ENCODE results near the gene DENND6A. TPM values are rescaled to one million over a fixed set of nuclear protein-coding genes. Genes with fewer than 3 reads are reported as not detected.

The DENND6A gene
- total RNA-seq, 4 donors from 2014 or later, result 36.9 to 52.0 (median 43.8) TPM

GRCh38 chr3:57688291-57688690 lies 4.6 kb downstream of the DENND6A start:
- Histone ChIP-seq H3K9me3 (no peaks in the 10 kb centered on the region), H3K27ac (no peak overlapping the region), H3K27me3 (no peaks in the 10 kb centered on the region), H3K4me1 (peaks cover 30 to 31% of the 10 kb centered on the region in 2 donors), H3K4me3 (replicated peaks in 1 of 3) (no peak overlapping the region), H3K36me3 (no peaks in the 10 kb centered on the region)
- WGBS, 2 donors, result 90 to 93% methylated on average over 3 of the region's 3 CpGs
- no peak for TF ChIP-seq POLR2A (IDR thresholded peaks at IDR 0.05)
- TF ChIP-seq CTCF (IDR thresholded peaks at IDR 0.05), result no peak
- no peak for DNase-seq
- intact Hi-C loops (cut with DNase I), result no loop called here

DNA sequence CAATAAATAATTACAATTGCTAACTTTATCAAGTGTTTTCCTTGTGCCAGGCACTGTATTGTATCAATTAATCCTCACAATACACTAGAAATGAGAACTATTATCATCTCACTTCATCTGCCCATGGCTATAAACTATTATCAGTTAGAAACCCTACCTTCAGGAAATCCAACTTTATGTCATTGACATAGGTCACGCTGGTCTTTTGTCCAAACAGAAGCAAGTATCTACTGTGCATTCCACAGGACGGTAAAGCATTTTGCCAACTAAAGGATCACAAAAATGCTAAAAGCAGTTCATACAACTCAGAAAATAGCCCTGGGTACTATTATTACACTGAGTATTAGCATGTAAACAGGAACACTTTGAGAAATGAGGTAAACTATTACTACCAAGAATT lies 9.6 kb downstream of the DENND6A start:
- Histone ChIP-seq H3K4me3 (replicated peaks in 1 of 3) (no peak overlapping the region), H3K27me3 (no peaks in the 10 kb centered on the region), H3K36me3 (no peaks in the 10 kb centered on the region), H3K9me3 (no peaks in the 10 kb centered on the region), H3K4me1 (peaks cover 16 to 19% of the 10 kb centered on the region in 2 donors), H3K27ac (no peak overlapping the region)
- no peak for DNase-seq
- TF ChIP-seq CTCF (IDR thresholded peaks at IDR 0.05), result no peak
- no peak for TF ChIP-seq POLR2A (IDR thresholded peaks at IDR 0.05)
- intact Hi-C loops (cut with DNase I), result no loop called here
- WGBS, 2 donors, result 79 to 86% methylated on average over 2 of the region's 2 CpGs

- no peak for DNase-seq
- peaks cover 13 to 20% of the 10 kb centered on the region in 2 donors for H3K4me1 ChIP-seq
- H3K27me3 ChIP-seq, result no peaks in the 10 kb centered on the region
- TF ChIP-seq POLR2A (IDR thresholded peaks at IDR 0.05) (no peak), CTCF (IDR thresholded peaks at IDR 0.05) (peak in 1 of 6 experiments; percentile 7)
- no peak overlapping the region for H3K27ac ChIP-seq
- 47 to 99% methylated on average over 1 of the region's 1 CpG for WGBS, 2 donors
- no peaks in the 10 kb centered on the region for H3K36me3 ChIP-seq
- intact Hi-C loops (cut with DNase I), result no loop called here
- H3K9me3 ChIP-seq, result no peaks in the 10 kb centered on the region
- no peak overlapping the region for H3K4me3 ChIP-seq (replicated peaks in 1 of 3)
These were observed 10.6 kb downstream of the DENND6A start for GRCh38 chr3:57682284-57682683.

GRCh38 chr3:57681691-57682090 lies 11.2 kb downstream of the DENND6A start:
- DNase-seq, result no peak
- no peak for TF ChIP-seq CTCF (IDR thresholded peaks at IDR 0.05)
- no peak for TF ChIP-seq POLR2A (IDR thresholded peaks at IDR 0.05)
- Histone ChIP-seq H3K4me1 (peaks cover 10 to 20% of the 10 kb centered on the region in 2 donors), H3K9me3 (no peaks in the 10 kb centered on the region), H3K27ac (no peak overlapping the region), H3K36me3 (no peaks in the 10 kb centered on the region), H3K4me3 (replicated peaks in 1 of 3) (no peak overlapping the region), H3K27me3 (no peaks in the 10 kb centered on the region)
- intact Hi-C loops (cut with DNase I), result no loop called here
- WGBS, 2 donors, result 92 to 96% methylated on average over 1 of the region's 1 CpG

DNA sequence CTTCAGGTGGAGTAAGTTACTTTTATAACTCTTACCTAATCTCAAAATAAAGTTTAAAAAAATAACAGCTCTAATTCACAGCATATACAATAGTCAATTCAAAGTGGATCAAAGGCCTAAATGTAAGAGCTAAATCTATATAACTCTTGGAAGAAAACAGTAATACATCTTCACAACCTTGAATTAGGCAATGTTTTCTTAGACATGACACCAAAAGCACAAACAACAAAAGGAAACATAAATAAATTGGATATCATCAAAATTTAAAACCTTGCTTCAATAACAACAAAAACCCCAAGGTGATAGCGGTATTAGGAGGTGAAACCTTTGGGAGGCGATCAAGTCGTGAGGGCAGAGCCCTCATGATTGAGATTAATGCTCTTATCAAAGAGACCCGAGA lies 12.8 kb downstream of the DENND6A start:
- intact Hi-C loops (cut with DNase I), result no loop called here
- peaks cover 9 to 24% of the 10 kb centered on the region in 2 donors for H3K4me1 ChIP-seq
- no peaks in the 10 kb centered on the region for H3K9me3 ChIP-seq
- WGBS, 2 donors, result 96 to 98% methylated on average over 4 of the region's 4 CpGs
- H3K4me3 ChIP-seq (replicated peaks in 1 of 3), result no peak overlapping the region
- no peaks in the 10 kb centered on the region for H3K27me3 ChIP-seq
- TF ChIP-seq CTCF (IDR thresholded peaks at IDR 0.05) (no peak), POLR2A (IDR thresholded peaks at IDR 0.05) (no peak)
- DNase-seq, result no peak
- H3K27ac ChIP-seq, result no peak overlapping the region
- H3K36me3 ChIP-seq, result no peaks in the 10 kb centered on the region
